ENCODE data around the gene PDPK1.

PDPK1 gene

DNA sequence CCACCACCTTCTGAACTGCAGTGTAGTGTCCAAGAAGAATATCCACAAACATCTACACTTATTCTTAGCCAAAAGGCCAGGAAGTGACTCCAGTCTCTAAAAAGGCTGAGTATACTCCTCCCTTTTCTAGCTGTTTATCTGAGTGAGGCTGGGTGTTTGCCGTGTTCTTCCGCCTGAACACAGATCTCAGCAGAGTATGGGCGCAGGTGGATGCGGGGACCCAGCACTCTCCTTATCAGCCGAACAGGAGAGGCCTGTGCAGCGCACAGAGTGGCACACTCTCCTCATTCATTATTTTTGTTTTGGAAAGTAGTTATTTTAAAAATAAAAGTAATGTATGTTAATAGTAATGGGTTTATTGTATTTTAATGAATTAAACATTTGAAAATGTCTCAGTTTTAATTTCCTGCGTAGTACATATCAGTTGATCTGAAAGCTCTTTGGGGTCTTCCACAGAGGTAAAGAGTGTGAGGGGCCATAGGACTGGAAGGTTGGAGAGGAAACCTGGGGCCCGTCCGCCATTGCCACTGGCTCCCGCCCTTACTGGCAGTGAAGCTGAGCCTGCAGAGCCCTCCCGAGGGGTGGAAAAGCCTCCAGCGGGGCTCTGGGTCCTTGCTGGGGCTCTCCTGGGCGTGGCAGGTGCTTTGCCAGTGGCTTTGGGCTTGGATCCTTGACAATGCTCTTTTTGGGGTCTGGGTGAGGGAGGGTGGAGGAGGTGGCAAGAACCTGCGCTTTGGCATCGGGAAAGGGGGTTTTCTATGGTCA, 53.8 kb downstream of the PDPK1 start:
- H3K4me3 ChIP-seq (ENCODE audit: low read length): no peak overlapping the region
- no peak overlapping the region for H3K56ac ChIP-seq (ENCODE audit: low read length)
- no peak overlapping the region for H3K27ac ChIP-seq (ENCODE audit: low read depth, low read length)
- no peak overlapping the region for H2AK5ac ChIP-seq (ENCODE audit: low read length)
- H2BK120ac ChIP-seq (ENCODE audit: low read depth, low read length): no peak overlapping the region
- no peak for DNase-seq
- no peak overlapping the region for H3K4me2 ChIP-seq (ENCODE audit: low read length)
- no peak overlapping the region for H2BK5ac ChIP-seq (ENCODE audit: low read length)
- 100% methylated on average over 1 of the region's 15 CpGs for WGBS (ENCODE audit: extremely low coverage, insufficient coverage, low lambda C conversion rate)
- H3K4ac ChIP-seq (ENCODE audit: low read depth, low read length): no peak overlapping the region
- no peaks in the 10 kb centered on the region for H3K4me1 ChIP-seq (ENCODE audit: control insufficient read depth, low read depth, low read length)
- no peak overlapping the region for H4K8ac ChIP-seq (ENCODE audit: low read depth, low read length)
- no peaks in the 10 kb centered on the region for H3K79me2 ChIP-seq (ENCODE audit: control insufficient read depth, insufficient read depth, low read length)
- no peak overlapping the region for H3K18ac ChIP-seq (ENCODE audit: low read length)
- H3K79me1 ChIP-seq (ENCODE audit: low read length): peaks cover 3% of the 10 kb centered on the region
- H3K9ac ChIP-seq (ENCODE audit: low read length): no peak overlapping the region
- H3K36me3 ChIP-seq (ENCODE audit: control insufficient read depth, insufficient read depth, low read length): peaks cover 3% of the 10 kb centered on the region
- no peaks in the 10 kb centered on the region for H3K27me3 ChIP-seq (ENCODE audit: insufficient read depth, low read length, poor library complexity)
- no peak overlapping the region for H3K23ac ChIP-seq (ENCODE audit: low read length)
- H2BK15ac ChIP-seq (replicated peaks; ENCODE audit: low read depth): no peak overlapping the region
- no peak overlapping the region for H4K5ac ChIP-seq (ENCODE audit: low read length)

DNA sequence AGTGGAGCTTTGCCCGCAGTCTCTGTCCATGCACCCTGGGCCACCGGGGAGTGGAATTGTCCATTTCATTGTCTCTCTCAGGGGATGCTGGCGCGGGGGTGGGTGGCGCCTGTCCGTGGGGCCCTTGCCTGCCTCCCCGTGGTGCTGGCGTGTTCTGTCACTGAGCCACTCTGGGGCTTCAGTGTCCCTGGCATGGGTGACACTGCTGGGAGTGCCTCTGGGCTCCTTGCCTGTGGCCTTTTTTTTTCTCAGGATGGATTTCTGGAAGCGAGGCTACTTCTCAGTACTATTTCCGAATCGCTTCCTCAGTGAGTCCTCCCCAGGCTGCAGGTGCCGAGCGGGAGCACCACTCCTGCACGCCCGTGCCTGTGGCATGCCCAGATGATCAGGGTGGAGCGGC, 55.0 kb downstream of the PDPK1 start:
- Histone ChIP-seq H3K18ac (ENCODE audit: low read length) (no peak overlapping the region), H4K8ac (ENCODE audit: low read depth, low read length) (no peak overlapping the region), H2BK5ac (ENCODE audit: low read length) (no peak overlapping the region), H2BK15ac (replicated peaks; ENCODE audit: low read depth) (no peak overlapping the region), H3K27ac (ENCODE audit: low read depth, low read length) (no peak overlapping the region), H3K79me2 (ENCODE audit: control insufficient read depth, insufficient read depth, low read length) (no peaks in the 10 kb centered on the region), H3K56ac (ENCODE audit: low read length) (no peak overlapping the region), H4K5ac (ENCODE audit: low read length) (no peak overlapping the region), H2BK120ac (ENCODE audit: low read depth, low read length) (no peak overlapping the region), H3K4me1 (ENCODE audit: control insufficient read depth, low read depth, low read length) (no peaks in the 10 kb centered on the region), H3K27me3 (ENCODE audit: insufficient read depth, low read length, poor library complexity) (no peaks in the 10 kb centered on the region), H3K4me3 (ENCODE audit: low read length) (no peak overlapping the region), H3K36me3 (ENCODE audit: control insufficient read depth, insufficient read depth, low read length) (peaks cover 1% of the 10 kb centered on the region), H3K79me1 (ENCODE audit: low read length) (peaks cover 3% of the 10 kb centered on the region), H3K9ac (ENCODE audit: low read length) (no peak overlapping the region), H2AK5ac (ENCODE audit: low read length) (no peak overlapping the region), H3K4ac (ENCODE audit: low read depth, low read length) (no peak overlapping the region), H3K23ac (ENCODE audit: low read length) (no peak overlapping the region), H3K4me2 (ENCODE audit: low read length) (no peak overlapping the region)
- WGBS (ENCODE audit: extremely low coverage, insufficient coverage, low lambda C conversion rate): no CpG with 5 or more reads among the region's 16 CpGs
- no peak for DNase-seq

DNA sequence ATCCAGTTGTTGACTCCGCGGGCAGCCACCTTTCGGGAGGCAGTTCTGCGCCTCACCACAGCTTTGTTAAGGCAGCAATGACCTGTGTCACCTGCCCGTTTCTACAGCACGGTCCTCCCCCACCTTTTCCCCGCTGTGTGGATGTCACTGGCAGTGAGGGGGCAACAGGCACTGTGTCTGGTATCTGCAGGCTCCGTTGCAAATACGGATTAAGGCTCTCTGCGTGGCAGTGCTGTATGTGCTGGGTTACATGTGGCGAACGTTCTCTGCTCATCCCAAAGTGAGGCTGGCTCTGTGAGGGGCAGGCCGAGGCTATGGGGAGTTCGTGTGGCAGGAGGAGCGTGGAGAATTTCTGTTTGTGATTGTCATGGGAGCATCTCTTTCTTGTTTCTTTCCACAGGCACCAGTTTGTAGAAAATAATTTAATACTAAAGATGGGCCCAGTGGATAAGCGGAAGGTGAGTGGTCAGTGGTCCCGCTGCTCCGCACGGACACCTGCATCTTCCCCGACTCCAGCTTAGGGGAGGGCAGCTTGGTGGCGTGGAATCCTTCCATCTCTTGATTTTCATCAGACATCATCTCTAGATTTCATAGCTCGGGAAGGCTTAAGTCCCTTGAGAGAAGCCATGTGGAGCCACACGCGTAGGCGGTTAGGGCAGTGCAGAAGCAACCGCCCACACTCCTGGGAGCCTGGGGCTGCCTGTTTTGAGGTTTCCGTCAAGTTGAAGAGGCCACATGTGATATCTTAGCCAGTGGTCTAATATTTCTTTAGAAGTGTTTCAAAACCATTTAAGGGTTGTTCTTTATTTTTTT, 57.8 kb downstream of the PDPK1 start:
- no peaks in the 10 kb centered on the region for H3K79me2 ChIP-seq (ENCODE audit: control insufficient read depth, insufficient read depth, low read length)
- no peak overlapping the region for H3K23ac ChIP-seq (ENCODE audit: low read length)
- no peak overlapping the region for H2AK5ac ChIP-seq (ENCODE audit: low read length)
- DNase-seq: no peak
- no peak overlapping the region for H2BK15ac ChIP-seq (replicated peaks; ENCODE audit: low read depth)
- H3K27me3 ChIP-seq (ENCODE audit: insufficient read depth, low read length, poor library complexity): no peaks in the 10 kb centered on the region
- no peak overlapping the region for H3K27ac ChIP-seq (ENCODE audit: low read depth, low read length)
- H3K4me1 ChIP-seq (ENCODE audit: control insufficient read depth, low read depth, low read length): no peaks in the 10 kb centered on the region
- no peak overlapping the region for H4K8ac ChIP-seq (ENCODE audit: low read depth, low read length)
- H3K4ac ChIP-seq (ENCODE audit: low read depth, low read length): no peak overlapping the region
- no peak overlapping the region for H3K4me2 ChIP-seq (ENCODE audit: low read length)
- no CpG with 5 or more reads among the region's 27 CpGs for WGBS (ENCODE audit: extremely low coverage, insufficient coverage, low lambda C conversion rate)
- H3K56ac ChIP-seq (ENCODE audit: low read length): no peak overlapping the region
- no peak overlapping the region for H3K4me3 ChIP-seq (ENCODE audit: low read length)
- H3K18ac ChIP-seq (ENCODE audit: low read length): no peak overlapping the region
- H3K79me1 ChIP-seq (ENCODE audit: low read length): peaks cover 3% of the 10 kb centered on the region
- H3K36me3 ChIP-seq (ENCODE audit: control insufficient read depth, insufficient read depth, low read length): peaks cover 1% of the 10 kb centered on the region
- no peak overlapping the region for H2BK5ac ChIP-seq (ENCODE audit: low read length)
- no peak overlapping the region for H3K9ac ChIP-seq (ENCODE audit: low read length)
- no peak overlapping the region for H4K5ac ChIP-seq (ENCODE audit: low read length)
- H2BK120ac ChIP-seq (ENCODE audit: low read depth, low read length): no peak overlapping the region

DNA sequence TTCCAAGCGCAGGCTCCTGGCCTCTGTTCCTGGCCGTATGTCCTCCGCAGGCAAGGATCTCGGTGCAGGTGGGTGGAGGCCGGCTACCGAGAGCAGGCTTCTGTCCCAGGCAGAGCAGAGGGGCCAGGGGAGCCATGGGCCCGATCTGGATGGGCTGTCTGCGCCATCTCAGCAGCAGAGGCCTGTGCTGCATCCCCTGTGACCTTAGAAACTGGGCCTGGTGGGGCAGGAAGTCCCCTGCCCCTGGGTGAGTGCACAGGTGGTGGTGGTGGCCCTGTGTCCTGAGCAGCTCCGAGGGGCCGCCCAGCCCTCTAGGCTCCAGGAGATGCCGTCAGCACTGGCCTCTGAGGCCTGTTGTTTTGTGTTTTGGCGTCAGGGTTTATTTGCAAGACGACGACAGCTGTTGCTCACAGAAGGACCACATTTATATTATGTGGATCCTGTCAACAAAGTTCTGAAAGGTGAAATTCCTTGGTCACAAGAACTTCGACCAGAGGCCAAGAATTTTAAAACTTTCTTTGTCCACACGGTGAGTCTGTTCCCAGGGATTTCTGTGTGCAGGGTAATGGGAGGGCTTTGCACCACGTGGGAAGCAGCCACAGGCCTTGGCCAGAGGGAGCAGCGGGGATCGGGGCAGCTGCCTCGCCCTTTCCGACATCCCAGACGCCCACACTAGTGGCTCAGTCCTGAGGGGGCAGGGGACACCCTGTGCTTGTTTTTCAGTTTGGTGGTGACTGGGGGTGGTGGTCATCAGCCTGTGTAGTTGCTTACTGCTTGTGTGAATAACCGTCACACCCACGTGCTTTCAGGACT, 59.1 kb downstream of the PDPK1 start:
- H3K27ac ChIP-seq (ENCODE audit: low read depth, low read length): no peak overlapping the region
- H4K8ac ChIP-seq (ENCODE audit: low read depth, low read length): no peak overlapping the region
- no peak for DNase-seq
- no peak overlapping the region for H4K5ac ChIP-seq (ENCODE audit: low read length)
- no peak overlapping the region for H3K9ac ChIP-seq (ENCODE audit: low read length)
- H2BK15ac ChIP-seq (replicated peaks; ENCODE audit: low read depth): no peak overlapping the region
- no peak overlapping the region for H3K4me3 ChIP-seq (ENCODE audit: low read length)
- H3K79me1 ChIP-seq (ENCODE audit: low read length): peaks cover 3% of the 10 kb centered on the region
- H3K23ac ChIP-seq (ENCODE audit: low read length): no peak overlapping the region
- H2BK120ac ChIP-seq (ENCODE audit: low read depth, low read length): no peak overlapping the region
- H3K18ac ChIP-seq (ENCODE audit: low read length): no peak overlapping the region
- no CpG with 5 or more reads among the region's 24 CpGs for WGBS (ENCODE audit: extremely low coverage, insufficient coverage, low lambda C conversion rate)
- no peaks in the 10 kb centered on the region for H3K4me1 ChIP-seq (ENCODE audit: control insufficient read depth, low read depth, low read length)
- no peak overlapping the region for H3K56ac ChIP-seq (ENCODE audit: low read length)
- no peak overlapping the region for H2AK5ac ChIP-seq (ENCODE audit: low read length)
- no peak overlapping the region for H3K4ac ChIP-seq (ENCODE audit: low read depth, low read length)
- no peaks in the 10 kb centered on the region for H3K79me2 ChIP-seq (ENCODE audit: control insufficient read depth, insufficient read depth, low read length)
- no peak overlapping the region for H2BK5ac ChIP-seq (ENCODE audit: low read length)
- H3K4me2 ChIP-seq (ENCODE audit: low read length): no peak overlapping the region
- H3K36me3 ChIP-seq (ENCODE audit: control insufficient read depth, insufficient read depth, low read length): peaks cover 1% of the 10 kb centered on the region
- H3K27me3 ChIP-seq (ENCODE audit: insufficient read depth, low read length, poor library complexity): no peaks in the 10 kb centered on the region

DNA sequence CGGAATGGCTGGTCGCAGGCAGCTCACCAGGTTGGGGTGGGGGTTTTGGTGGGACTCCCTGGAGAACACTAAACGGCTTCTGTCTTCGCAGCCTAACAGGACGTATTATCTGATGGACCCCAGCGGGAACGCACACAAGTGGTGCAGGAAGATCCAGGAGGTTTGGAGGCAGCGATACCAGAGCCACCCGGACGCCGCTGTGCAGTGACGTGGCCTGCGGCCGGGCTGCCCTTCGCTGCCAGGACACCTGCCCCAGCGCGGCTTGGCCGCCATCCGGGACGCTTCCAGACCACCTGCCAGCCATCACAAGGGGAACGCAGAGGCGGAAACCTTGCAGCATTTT, 59.7 kb downstream of the PDPK1 start:
- Histone ChIP-seq H2AK5ac (ENCODE audit: low read length) (no peak overlapping the region), H3K23ac (ENCODE audit: low read length) (no peak overlapping the region), H3K9ac (ENCODE audit: low read length) (no peak overlapping the region), H3K4me3 (ENCODE audit: low read length) (no peak overlapping the region), H3K18ac (ENCODE audit: low read length) (no peak overlapping the region), H3K4me1 (ENCODE audit: control insufficient read depth, low read depth, low read length) (no peaks in the 10 kb centered on the region), H3K27me3 (ENCODE audit: insufficient read depth, low read length, poor library complexity) (no peaks in the 10 kb centered on the region), H3K4ac (ENCODE audit: low read depth, low read length) (no peak overlapping the region), H4K5ac (ENCODE audit: low read length) (no peak overlapping the region), H3K79me1 (ENCODE audit: low read length) (peaks cover 3% of the 10 kb centered on the region), H2BK5ac (ENCODE audit: low read length) (no peak overlapping the region), H2BK120ac (ENCODE audit: low read depth, low read length) (no peak overlapping the region), H3K4me2 (ENCODE audit: low read length) (no peak overlapping the region), H3K27ac (ENCODE audit: low read depth, low read length) (no peak overlapping the region), H3K56ac (ENCODE audit: low read length) (no peak overlapping the region), H4K8ac (ENCODE audit: low read depth, low read length) (no peak overlapping the region), H3K36me3 (ENCODE audit: control insufficient read depth, insufficient read depth, low read length) (peaks cover 1% of the 10 kb centered on the region), H3K79me2 (ENCODE audit: control insufficient read depth, insufficient read depth, low read length) (no peaks in the 10 kb centered on the region), H2BK15ac (replicated peaks; ENCODE audit: low read depth) (no peak overlapping the region)
- no CpG with 5 or more reads among the region's 22 CpGs for WGBS (ENCODE audit: extremely low coverage, insufficient coverage, low lambda C conversion rate)
- no peak for DNase-seq
